Mucosa of descending colon (tissue), 3 donors: ENCODE results near the gene EEF1G. TPM values are rescaled to one million over a fixed set of nuclear protein-coding genes. Genes with fewer than 3 reads are reported as not detected.
"Not testable (repeated sequence)": the region's sequence is repeated elsewhere in the genome, so short reads cannot be mapped to it uniquely, and the experiment has no call there.

Experiments
- ATAC-seq: fragments of 200-7000 bp; cut with Tn5 transposase; one replicate; pipeline ENCODE4 v1.9.1; 2020; ENCODE audit warnings: mild to moderate bottlenecking, moderate library complexity
- DNase-seq, 3 donors: peaks; one replicate each; pipeline ENCODE4 v3.0.0-alpha.2; 2020
- H3K36me3 ChIP-seq: fragments of 200-600 bp; one replicate; pipeline ENCODE4 v1.8.0; 2021; ENCODE audit warnings: low read depth, mild to moderate bottlenecking
- H3K4me1 ChIP-seq: fragments of 200-600 bp; one replicate; pipeline ENCODE4 v1.8.0; 2021; ENCODE audit warnings: low read depth, mild to moderate bottlenecking
- H3K4me3 ChIP-seq: fragments of 200-600 bp; one replicate; pipeline ENCODE4 v1.8.0; 2021; ENCODE audit warnings: mild to moderate bottlenecking
- H3K9me3 ChIP-seq: fragments of 200-600 bp; one replicate; pipeline ENCODE4 v1.8.0; 2021; ENCODE audit warnings: mild to moderate bottlenecking
- intact Hi-C, 2 donors: fragments of 100-400 bp; cut with DNase I in 1 of 2; cut with micrococcal nuclease in 1 of 2; formaldehyde crosslinking; loops; one replicate each; pipeline versions ENCODE4 v1.11.0 to v1.11.1; 2022; cut with DNase I, micrococcal nuclease
- total RNA-seq, 3 donors: library from RNA; stranded (reverse); fragmentation: NEBNext Ultra II Directional in 2 of 3; extraction: Animal tissue kit (Norgen Biotek cat#: 25700) in 2 of 3; gene quantifications; one replicate each; pipeline versions ENCODE4 v1.2.1 to v1.2.4, GENCODE V29; 2021 to 2023
- TF ChIP-seq, protein P1 (sequence below): fragments of 200-600 bp; IDR thresholded peaks from one replicate; pipeline ENCODE4 v1.8.0; 2022; ENCODE audit warnings: antibody characterized with exemption, mild to moderate bottlenecking
- donor health status: DM: no; HTN: no; CAD: no; lungs with moderate emphysema.
- donor health status: DM: no; HTN: no; CAD: no.
- donor health status: DM: no; HTN: yes; CAD: no.

Gene EEF1G
- total RNA-seq, 3 donors from 2014 or later: 1,059 to 1,365 (median 1,164) TPM

DNA sequence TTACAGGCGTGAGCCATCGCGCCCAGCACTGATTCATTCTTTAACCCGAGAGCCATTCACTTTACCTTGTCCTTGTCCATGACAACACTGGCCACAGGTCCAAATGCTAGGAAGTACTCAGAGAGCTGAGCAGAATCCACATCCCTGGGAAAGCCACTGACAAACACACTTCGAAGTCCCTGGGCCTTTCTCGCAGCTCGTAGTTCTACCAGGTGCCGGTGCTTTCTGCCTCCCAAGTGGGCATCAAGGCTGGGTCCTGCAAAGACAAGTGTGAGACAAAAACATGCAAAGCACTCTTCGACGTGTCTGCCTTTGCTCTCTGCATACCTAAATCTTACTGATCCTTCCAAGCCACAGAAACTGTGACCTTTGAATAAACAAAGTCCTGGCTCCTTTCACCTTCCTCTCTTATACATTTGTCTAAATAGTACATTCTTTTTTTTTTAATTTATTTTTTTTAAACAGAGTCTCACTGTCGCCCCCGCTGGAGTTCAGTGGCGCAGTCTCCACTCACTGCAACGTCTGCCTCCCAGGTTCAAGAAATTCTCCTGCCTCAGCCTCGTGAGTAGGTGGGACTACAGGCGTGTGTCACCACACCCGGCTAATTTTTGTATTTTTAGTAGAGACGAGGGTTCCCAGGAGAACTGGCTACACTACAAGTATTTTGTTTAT lies 15.4 kb upstream of the EEF1G start:
- Histone ChIP-seq H3K4me1 (peaks cover 22% of the 10 kb centered on the region), H3K4me3 (no peak overlapping the region), H3K36me3 (no peaks in the 10 kb centered on the region), H3K9me3 (no peaks in the 10 kb centered on the region)
- ATAC-seq (no peak), DNase-seq (peak in 1 of 3 donors; percentile 23)
- intact Hi-C loops: no loop called here
- TF ChIP-seq, protein P1, sequence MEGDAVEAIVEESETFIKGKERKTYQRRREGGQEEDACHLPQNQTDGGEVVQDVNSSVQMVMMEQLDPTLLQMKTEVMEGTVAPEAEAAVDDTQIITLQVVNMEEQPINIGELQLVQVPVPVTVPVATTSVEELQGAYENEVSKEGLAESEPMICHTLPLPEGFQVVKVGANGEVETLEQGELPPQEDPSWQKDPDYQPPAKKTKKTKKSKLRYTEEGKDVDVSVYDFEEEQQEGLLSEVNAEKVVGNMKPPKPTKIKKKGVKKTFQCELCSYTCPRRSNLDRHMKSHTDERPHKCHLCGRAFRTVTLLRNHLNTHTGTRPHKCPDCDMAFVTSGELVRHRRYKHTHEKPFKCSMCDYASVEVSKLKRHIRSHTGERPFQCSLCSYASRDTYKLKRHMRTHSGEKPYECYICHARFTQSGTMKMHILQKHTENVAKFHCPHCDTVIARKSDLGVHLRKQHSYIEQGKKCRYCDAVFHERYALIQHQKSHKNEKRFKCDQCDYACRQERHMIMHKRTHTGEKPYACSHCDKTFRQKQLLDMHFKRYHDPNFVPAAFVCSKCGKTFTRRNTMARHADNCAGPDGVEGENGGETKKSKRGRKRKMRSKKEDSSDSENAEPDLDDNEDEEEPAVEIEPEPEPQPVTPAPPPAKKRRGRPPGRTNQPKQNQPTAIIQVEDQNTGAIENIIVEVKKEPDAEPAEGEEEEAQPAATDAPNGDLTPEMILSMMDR: no peak

DNA sequence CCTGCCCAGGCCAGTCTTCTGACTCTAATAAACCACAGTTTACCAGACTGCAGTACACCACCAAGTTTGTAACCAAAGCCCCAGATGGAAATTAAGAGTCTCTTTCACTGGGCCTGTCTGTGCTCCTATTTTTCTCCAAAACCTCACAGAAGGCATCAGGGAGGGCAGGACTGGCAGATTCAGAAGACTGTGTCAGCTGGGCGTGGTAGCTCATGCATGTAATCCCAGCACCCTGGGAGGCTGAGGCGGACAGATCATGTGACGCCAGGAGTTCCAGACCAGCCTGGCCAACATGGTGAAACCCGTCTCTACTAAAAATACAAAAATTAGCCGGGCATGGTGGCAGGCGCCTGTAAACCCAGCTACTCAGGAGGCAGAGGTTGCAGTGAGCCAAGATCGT lies 11.7 kb upstream of the EEF1G start:
- H3K9me3 ChIP-seq, DNase-seq, intact Hi-C loops, H3K36me3 ChIP-seq, H3K4me1 ChIP-seq, H3K4me3 ChIP-seq, ATAC-seq: not testable (repeated sequence)

DNA sequence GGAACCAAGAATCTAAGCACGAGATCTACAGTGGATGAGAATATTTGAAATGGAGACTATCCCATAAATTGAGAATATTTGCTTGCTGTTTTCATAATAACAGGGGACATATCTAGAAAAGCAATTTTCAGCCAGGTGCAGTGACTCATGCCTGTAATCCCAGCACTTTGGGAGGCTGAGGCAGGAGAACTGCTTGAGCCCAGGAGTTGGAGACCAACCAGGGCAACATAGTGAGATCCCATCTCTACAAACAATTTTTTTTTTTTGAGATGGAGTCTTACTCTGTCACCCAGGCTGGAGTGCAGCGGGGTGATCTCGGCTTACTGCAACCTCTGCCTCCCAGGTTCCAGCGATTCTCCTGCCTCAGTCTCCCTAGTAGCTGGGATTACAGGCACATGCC lies 8.0 kb upstream of the EEF1G start:
- DNase-seq: peak in 1 of 3 donors; percentile 4
- H3K4me1 ChIP-seq, H3K36me3 ChIP-seq, ATAC-seq, H3K4me3 ChIP-seq, H3K9me3 ChIP-seq, intact Hi-C loops: not testable (repeated sequence)

DNA sequence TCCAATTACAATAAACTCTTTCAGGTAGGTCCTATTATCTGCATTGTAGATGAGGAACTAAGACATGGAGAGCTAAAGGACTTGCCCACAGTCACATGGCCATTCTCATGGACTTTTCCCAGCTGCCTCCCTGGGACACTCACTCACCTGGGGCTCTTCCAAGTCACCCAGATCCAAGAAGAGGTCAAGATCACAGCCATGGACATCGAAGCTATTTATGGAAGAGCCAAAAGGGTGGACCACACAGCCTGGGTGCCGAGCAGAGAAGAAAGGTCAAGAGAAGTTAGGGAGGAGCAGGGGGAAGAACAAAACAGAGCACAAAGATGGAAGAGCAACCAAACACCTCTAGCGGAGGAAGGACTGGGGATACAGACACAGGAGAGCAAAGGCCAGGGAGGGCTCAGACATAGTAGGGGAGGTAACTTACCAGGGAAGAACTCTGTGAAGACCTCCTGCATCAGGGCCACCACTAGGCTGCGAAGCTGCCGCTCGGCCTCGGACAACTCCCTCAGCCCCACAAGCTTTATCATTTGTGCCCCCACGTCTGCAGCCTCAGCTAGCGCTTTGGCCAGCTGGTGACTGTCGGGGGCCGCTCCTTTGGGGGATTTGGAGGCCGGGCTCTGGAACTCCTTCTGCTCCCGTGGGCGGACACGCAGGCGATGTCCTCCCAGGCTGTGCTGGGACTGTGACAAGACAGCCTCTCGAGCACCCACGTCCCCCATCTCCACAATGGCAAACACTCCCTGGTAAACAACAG lies 7.4 kb upstream of the EEF1G start:
- DNase-seq (peak in 1 of 3 donors; percentile 33), ATAC-seq (no peak)
- Histone ChIP-seq H3K4me3 (no peak overlapping the region), H3K36me3 (no peaks in the 10 kb centered on the region), H3K9me3 (no peaks in the 10 kb centered on the region), H3K4me1 (peaks cover 11% of the 10 kb centered on the region)
- TF ChIP-seq, protein P1: no peak
- intact Hi-C loops: no loop called here

DNA sequence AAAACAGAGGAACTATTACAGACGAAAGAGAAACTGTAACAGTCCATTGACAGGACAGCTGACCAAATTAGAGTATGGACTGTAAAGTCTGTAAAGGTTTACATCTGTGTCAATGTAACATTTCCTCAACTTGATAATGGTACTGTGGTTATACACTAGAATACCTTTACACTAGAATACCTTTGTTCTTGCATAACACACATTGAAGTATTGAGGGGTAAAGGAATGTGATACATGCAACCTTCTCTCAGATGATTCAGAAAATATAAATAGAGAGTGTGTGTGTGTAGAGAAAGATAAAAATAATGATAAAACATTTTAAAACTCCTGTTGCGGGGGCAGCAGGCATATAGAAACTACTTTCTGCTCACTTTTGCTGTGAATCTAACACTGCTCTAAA lies 5.6 kb upstream of the EEF1G start:
- intact Hi-C loops: no loop called here
- Histone ChIP-seq H3K4me1 (peaks cover 9% of the 10 kb centered on the region), H3K9me3 (no peaks in the 10 kb centered on the region), H3K36me3 (no peaks in the 10 kb centered on the region), H3K4me3 (no peak overlapping the region)
- no peak for ATAC-seq
- DNase-seq: no peak
- TF ChIP-seq, protein P1: no peak

DNA sequence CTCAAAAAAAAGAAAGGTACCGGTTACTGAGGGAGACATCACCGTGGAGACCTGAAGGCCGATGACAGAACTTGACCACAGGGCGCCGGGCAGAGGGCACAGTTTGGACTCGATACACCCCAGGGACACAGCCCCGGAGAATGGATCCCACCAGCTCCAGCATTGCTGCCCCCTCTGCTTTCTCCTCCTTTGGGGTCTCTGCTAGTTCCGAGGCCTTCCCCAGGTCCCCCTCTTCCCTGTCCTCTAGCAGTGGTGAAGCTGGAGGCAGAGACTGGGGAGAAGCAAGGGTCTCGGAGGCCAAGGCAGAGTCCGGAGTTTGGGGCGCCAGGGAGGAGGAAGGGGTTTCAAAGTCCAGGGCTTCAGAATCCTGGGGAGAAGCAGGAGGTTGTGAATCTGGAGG lies 4.8 kb upstream of the EEF1G start:
- ATAC-seq (no peak), DNase-seq (peak in 1 of 3 donors; percentile 39)
- TF ChIP-seq, protein P1: no peak
- intact Hi-C loops: no loop called here
- H3K4me3 ChIP-seq: no peak overlapping the region
- H3K9me3 ChIP-seq: no peaks in the 10 kb centered on the region
- peaks cover 9% of the 10 kb centered on the region for H3K4me1 ChIP-seq
- no peaks in the 10 kb centered on the region for H3K36me3 ChIP-seq
